ENCODE results near the gene TTC19.
"Not testable (repeated sequence)": the region's sequence is repeated elsewhere in the genome, so short reads cannot be mapped to it uniquely, and the experiment has no call there.

TTC19 gene

DNA sequence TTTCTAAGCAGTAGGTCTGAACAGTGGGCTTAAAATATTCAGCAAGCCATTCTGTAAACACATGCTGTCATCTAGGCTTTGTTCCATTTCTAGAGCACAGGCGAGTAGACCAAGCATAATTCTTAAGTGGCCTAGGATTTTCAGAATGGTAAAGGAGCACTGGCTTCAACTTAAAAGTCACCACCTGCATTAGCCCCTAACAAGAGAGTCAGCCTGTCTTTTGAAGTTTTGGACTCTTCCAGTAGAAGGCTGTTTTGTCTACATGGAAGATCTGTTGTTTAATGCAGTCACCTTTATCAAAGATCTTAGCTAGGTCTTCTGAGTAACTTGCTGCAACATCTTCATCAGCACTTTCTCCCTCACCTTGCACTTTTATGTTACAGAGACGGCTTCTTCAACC lies 36.6 kb downstream of the TTC19 start:
- DNase-seq = no peak

DNA sequence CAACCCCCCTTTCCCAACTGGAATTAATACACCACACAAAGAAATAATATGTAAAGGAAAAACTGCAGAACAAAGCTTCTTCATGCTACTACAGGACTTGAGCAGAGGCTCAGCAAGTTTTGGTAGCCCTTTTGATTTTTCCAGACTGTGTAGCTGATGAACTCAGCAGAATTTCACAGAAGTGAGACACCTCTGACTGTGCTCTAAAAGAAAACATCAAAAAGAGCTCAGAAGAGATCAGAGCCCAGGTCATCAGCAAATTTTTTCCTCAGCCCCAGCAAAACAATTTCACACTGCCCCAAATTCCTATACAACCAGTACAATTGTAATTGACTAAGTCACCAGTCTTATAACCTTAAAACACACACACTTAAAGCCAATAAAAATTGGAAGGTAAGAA lies 38.0 kb downstream of the TTC19 start:
- DNase-seq = no peak

DNA sequence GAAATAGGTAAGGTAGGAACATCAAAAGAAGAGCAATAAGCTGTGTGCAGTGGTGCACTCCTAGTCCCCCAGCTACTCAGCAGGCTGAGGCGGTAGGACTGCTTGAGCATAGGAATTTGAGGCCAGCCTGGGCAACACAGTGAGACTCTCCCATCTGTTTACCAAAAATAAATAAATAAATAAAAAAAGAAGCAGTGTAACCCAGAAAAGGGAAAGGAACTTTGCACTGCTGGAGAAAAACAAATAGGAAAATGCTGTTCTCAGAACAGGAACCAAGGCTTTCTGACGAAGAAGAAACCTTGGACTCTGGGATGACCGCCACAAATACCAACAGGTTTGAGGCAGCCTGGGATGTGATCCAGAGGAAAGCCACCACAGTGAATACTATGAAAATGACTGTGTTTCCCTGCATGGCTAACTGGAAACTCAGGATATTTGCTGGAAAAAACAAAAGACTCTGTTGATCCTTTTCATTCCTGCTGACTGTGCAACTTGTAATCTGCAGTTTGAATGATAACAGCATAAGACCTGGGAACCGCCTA lies 41.2 kb downstream of the TTC19 start:
- DNase-seq = no peak

DNA sequence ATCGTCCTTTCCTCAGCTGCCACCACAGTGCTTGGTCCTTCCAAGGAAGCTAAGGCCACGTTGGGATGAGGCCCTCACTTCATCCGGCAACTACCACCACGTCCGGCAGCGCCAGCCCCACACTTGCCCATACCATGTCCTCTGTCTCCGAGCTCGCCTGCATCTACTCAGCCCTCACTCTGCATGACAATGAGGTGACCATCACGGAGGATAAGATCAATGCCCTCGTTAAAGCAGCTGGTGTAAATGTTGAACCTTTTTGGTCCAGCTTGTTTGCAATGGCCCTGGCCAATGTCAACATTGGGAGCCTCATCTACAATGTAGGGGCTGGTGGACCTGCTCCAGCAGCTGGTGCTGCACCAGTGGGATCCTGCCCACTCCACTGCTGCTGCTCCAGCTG lies 44.9 kb downstream of the TTC19 start:
- no peak for DNase-seq

DNA sequence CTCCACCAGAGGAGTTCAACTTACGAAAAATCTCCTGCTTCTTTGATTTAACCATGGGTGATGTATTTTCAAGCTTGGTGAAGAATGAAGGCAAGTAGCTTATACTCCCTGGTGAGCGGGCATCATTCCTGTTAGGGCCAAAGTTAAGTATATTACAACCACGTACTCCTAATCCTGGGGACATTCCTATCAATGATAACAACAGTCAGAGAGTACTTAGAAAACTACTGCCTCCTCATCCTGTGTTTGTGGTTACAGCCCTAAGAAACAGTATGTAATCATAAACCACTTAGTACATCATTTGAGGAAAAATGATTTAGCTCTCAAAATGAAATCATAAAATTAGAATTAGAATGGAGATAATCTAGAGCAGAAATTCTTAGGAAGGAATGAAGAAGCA lies 47.3 kb downstream of the TTC19 start:
- DNase-seq = no peak

DNA sequence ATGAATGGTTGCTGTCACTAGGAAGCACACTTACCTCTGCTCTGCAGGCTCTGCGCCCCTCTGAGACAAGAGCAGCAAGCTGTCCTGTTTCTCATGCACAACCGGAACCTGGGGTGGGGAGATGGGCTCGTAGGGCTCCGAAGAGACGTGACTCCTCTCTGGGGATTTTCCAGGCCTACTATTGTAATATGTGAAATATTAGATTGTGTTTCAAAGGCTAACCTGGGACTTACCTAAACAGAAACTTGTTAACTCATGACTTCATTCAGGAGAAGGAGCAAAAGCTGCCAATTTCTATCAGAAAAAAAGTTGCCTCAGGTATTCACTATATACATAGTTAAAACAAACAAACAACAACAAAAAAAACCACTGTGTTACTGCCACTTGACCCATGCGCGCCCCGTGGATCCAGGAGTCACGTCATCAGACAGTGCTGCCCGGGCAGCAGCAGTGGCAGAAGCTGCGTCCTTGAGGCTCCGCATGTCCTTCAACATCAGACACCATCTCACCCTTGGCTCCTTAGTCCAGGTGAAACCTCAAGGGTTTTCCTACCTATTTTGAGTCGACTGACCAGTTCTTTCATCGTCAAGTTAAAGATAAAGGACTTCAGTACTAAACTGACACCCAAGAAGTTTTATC lies 49.3 kb downstream of the TTC19 start:
- no peak for DNase-seq

DNA sequence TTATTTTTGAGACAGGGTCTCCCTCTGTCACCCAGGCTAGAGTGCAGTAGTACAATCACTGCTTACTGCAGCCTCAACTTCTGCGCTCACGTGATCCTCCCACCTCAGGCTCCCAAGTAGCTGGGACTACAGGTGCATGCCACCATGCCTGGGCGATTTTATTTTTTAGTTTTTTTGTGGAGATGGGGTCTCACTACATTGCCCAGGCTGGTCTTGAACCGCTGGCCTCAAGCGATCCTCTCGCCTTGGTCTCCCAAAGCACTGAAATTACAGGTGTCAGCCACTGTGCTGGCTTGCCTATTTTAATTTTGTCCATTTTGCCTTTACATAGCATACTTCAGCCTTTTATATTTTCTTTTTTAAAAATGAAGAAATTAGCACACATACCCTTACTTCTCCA lies 51.2 kb downstream of the TTC19 start:
- DNase-seq = no peak

DNA sequence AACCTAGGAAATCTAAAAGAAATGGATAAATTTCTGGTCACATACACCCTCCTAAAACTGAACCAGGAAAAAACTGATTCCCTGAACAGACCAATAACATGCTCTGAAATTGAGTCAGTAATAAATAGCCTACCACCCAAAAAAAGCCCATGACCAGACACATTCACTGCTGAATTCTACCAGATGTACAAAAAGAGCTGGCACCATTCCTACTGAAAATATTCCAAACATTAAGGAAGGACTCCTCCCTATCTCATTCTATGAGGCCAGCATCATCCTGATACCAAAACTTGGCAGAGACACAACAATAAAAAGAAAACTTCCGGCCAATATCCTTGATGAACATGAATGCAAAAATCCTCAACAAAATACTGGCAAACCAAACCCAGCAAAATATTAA lies 52.9 kb downstream of the TTC19 start:
- DNase-seq = no peak

DNA sequence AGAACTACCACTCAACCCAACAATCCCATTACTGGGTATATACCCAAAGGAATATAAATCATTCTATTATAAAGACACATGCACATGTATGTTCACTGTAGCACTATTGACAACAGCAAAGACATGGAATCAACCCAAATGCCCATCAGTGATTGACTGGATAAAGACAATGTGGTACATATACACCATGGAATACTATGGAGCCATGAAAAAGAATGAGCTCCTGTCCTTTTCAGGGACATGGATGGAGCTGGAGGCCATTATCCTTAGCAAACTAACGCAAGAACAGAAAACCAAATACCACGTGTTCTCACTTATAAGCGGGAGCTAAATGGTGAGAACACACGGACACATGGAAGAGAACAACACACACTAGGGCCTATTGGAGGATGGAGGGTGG lies 55.5 kb downstream of the TTC19 start:
- DNase-seq = not testable (repeated sequence)

DNA sequence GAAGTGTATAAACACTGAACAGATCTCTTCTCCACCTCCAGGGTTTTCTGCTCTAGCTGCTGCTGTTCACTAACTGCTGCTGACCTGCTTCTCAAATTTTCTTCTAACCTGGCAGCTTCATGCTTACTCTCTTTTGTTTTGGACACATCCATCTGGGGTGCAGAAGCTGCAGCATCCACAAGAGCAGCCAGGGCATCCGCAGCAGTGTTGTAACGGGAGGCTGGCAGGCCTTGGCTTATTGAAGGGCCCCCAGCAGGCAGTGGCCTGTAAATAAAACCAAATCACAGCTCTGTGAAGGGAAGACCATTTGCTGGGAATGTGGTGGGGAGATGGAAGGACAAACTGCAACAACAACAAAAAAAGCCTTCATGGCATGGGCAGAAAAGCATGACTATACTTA lies 62.0 kb downstream of the TTC19 start:
- no peak for DNase-seq

DNA sequence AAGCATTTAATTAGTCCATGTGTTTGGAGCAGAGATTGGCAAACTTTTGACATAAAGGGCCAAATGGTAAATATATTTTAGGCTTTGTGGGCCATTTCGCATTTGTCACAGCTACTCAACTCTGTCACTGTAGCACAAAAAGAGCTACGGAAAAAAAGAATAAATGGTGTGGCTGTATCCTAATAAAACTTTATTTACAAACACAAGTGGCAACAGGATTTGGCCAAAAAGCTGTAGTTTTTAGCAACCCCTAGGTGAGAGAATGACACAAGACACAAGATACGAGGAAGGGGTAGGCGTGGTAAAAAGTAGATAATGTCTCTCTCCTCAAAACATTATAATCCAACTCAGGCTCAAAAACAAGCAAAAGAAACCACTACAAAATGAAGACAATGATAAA lies 66.5 kb downstream of the TTC19 start:
- no peak for DNase-seq

DNA sequence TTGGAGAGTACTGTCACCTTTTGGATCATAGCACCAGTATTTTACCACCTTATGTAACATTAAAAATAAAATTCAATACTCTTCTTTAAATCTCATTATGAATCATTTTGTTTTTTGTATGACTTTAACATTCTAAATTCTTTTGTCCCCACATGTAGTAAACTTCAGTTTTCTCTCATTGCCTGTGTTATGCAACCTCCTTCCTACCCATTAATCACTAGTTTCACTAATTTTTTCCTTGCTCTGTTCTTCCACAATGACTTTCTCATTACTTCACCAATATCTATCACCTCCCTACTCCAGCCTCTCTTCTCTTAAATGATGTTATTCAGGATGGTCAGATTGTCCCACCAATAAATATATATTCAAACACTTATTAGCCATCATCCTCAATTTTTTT lies 68.7 kb downstream of the TTC19 start:
- DNase-seq = no peak

DNA sequence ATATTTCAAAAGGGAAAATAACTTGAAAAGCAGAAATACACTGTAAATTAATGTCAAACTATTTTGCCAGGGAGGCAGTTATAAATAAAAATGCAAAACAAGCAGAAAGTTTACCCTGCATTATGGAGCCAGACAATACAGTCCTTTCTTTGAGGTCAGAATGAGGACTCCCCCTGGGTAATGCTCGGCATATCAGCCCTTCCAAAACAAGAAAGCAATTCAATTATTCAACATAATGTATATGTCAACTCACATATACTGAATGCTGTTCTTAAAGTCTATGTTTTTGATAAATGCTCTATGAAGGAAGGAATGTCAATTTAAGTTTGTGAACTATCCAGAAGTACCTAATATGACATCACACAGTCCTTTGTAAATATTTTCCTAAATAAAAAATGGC lies 72.4 kb downstream of the TTC19 start:
- no peak for DNase-seq

DNA sequence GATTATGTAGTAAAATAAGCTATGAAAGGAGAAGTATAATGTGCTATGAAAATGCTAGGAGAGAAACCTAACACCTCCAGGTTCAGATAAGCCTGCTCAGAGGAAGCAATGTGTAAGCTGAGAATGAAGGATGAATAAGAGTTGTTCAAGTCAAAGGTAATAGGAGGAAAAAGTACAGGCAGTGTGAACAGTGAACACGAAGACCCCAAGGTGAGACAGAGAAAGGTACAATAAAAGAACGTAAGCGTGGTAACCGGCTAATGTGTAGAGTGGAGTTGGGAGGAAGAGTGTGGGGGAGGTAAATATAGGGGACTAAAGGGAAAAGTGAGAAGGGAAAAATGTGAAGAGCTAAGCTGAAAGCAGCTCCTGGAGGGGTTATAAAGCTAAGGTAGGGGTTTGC lies 74.2 kb downstream of the TTC19 start:
- DNase-seq = no peak

DNA sequence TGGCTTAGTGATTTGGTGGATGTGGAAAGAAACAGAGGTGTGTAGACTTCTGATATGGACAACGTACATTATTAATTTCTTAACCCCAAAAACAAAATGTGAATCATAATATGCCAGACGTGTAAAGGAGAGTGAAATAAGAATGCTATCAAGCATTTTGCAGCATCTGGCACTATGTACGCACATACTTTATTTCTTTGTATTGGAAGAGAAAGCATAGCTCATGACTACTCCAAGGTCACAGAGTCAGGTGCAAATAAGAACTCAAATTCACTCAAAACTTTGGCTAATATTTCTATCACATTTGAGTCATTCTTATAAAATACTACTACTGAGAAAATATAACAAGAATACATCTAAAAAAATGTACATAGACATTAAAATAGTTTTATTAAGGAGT lies 74.8 kb downstream of the TTC19 start:
- no peak for DNase-seq

DNA sequence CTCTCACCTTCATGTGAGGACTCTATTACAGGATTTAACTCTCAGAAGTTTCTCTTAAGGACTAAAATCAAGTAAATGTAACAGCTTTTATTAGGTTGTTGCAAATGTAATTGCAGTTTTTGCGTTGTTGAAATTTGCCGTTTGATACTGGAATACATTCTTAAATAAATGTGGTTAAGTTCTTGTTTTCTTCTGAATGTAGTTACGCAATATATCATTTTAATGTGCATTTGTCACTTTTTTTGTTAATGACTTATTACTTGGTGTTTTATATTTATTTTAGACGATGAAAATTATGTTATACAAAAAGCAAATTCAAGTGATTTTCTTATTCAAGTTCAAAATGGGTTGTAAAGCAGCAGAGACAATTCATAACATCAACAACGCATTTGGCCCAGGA lies 76.3 kb downstream of the TTC19 start:
- no peak for DNase-seq

Data from activated CD4-positive, alpha-beta T cell treated with anti-CD3 and anti-CD28 coated beads for 4 hours (primary cell).